Measurements from ENCODE around the gene CCDC12.
A peak's percentile ranks its signal among the peaks of the same experiment; 100 is the strongest.

Gene CCDC12

GRCh38 chr3:46892285-46893145 is 84.0 kb downstream of the CCDC12 start:
- peak; percentile 89 for DNase-seq (ENCODE audit: low spot score)

GRCh38 chr3:46891132-46891531 is 85.4 kb downstream of the CCDC12 start:
- no peak for DNase-seq (ENCODE audit: low spot score)

DNA sequence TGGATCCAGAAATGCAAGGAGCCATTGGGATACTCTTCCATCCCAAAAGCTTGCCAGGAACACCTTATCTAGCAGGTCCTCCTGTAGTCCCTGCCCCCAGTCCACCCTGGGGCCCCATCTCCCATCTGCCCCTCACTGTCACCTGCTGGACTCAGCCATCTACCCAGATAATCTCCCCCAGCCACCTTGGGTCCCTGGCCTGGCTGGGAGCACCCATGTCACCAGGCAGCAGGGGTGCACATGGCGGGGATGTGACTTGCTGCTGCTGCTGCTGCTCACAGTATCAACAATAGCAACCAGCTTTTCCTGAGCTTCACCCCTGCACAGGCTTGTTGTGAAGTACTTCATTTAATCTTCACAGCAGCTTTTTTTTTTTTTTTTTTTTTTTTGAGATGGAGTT is 86.4 kb downstream of the CCDC12 start:
- DNase-seq (ENCODE audit: low spot score) = no peak

DNA sequence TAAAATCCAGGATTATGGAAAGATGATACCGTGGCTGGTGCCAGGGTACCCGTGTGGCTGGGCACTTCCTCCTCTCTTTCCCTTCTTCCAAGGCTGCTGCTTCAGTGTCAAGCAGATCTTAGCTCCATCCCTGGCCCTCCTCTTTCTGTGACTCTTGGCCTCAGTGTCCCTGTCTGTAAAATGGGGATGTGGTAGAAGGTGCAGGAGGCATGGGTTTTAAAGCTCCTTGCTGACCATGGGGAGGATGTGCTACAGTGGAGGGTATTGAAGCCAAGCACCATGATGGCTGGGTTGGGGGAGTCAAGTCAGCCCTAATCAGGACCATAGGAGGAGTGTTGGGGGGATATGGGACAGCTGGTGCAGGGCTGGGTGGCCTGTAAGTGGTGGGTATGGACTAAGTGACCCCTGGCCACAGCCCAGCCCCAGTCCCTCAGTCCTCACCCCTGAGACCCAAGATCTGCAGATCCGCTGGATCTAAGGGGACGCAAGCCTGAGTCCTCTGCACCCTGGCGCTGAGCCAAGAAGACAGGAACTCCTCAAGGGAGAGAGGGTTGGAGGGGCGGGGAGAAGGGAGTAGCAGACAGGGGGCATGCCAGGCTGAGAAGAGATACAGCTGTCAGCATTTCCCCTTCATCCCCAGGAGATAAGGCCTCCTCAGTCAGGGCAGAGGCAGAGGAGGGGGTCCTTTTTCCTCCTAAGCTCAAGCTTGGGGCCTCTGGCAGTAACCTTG is 87.0 kb downstream of the CCDC12 start:
- no peak for DNase-seq (ENCODE audit: low spot score)

GRCh38 chr3:46888705-46889104 is 87.8 kb downstream of the CCDC12 start:
- no peak for DNase-seq (ENCODE audit: low spot score)

- DNase-seq (ENCODE audit: low spot score) = no peak
Measured at GRCh38 chr3:46887980-46888494, 88.5 kb downstream of the CCDC12 start.

DNA sequence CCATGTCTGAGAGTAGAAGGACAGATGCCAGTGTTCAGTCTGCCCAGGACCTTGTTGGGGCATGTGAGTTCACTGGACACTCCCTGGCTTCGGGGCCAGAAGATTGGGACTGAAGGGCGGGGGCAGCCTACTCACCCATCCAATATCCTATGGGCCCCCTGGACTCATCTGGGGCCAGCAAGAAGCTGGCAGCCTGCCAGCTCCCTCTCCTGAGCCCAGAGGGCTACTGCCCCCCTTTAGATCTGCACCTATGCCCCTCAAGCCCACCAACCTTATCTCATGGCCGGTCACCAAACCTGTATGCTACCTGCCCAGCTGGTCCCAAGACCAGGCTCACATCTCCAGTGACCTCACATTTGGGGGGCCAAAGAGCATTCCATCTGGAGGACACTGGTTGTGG is 90.9 kb downstream of the CCDC12 start:
- DNase-seq (ENCODE audit: low spot score) = no peak

DNA sequence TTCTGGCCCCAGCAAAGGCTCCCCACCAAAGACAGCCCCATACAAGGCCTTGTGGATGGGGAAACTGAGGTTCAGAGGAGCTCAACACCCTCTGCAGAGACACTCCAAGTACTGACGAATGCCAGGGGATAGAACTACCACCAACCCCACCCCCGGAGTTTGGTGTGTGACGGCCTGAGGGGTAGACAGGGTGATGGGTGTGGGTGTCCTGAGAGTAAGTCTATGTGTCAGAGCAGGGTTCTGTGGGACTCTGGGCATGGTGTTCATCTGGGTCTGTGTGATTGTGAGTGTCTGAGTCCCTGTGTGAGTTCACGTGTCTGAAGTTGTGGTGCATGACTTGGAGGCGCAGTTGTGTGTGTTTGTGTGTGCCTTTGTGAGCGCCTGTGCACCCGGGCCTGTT is 91.6 kb downstream of the CCDC12 start:
- DNase-seq (ENCODE audit: low spot score) = no peak

DNA sequence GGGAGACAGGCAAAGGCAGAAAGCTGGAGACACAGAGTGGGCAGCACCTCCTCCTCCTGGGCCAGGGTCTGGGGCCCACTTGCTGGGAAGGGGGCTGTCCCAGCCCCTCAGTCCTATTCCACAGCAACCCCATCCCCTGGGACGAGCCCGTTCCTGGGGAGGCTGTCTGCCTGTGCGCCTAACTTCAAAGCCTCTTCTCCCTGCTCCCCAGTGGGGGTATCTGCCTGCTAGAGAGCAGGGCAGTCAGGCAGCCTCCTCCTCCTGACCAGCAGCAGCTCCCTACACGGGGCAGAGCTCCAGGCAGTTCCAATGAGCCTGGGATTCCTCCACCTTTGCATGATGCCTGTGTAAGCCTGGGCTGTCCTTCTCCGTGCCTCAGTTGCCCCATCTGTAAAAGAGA is 92.1 kb downstream of the CCDC12 start:
- DNase-seq (ENCODE audit: low spot score) = no peak

- no peak for DNase-seq (ENCODE audit: low spot score)
Measured at GRCh38 chr3:46883830-46884185, 92.7 kb downstream of the CCDC12 start.

GRCh38 chr3:46883054-46883829 is 93.3 kb downstream of the CCDC12 start:
- peak; percentile 80 for DNase-seq (ENCODE audit: low spot score)

DNA sequence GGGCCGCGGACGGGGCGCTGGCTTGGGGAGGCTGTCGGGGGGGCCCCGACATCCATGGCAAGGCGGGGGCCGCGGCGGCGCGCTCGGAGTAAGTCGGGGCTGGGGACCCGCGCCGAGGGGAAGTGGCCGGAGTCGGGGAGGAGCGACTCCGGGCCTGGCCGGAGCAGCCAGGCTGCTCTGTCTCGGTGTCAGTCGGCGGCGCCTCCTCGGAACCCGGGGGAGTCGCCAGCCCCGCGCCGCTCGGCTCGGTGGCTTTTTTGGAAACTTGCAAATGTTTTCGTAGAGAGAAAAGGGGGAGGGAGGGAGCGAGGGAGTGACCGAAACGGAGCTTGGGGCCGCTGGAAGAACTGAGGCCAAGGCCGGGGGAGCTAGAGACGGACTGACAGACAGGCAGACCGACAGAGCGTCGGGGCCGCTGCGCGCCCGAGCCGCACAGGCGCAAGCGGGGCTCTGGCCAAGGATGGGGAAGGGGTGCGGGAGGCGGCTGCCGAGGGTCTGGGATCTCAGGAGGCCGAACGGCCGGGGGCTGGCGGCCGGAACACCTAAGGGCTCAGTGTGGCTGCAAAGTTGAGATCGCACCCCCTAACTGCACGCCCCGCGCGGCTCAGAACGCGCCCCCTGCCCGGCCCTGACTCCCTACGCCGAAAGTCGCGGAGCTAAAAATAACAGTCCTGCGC is 94.0 kb downstream of the CCDC12 start:
- peak; percentile 45 for DNase-seq (ENCODE audit: low spot score)

- DNase-seq (ENCODE audit: low spot score) = peak; percentile 48
Measured at GRCh38 chr3:46881596-46882376, 94.8 kb downstream of the CCDC12 start.

DNA sequence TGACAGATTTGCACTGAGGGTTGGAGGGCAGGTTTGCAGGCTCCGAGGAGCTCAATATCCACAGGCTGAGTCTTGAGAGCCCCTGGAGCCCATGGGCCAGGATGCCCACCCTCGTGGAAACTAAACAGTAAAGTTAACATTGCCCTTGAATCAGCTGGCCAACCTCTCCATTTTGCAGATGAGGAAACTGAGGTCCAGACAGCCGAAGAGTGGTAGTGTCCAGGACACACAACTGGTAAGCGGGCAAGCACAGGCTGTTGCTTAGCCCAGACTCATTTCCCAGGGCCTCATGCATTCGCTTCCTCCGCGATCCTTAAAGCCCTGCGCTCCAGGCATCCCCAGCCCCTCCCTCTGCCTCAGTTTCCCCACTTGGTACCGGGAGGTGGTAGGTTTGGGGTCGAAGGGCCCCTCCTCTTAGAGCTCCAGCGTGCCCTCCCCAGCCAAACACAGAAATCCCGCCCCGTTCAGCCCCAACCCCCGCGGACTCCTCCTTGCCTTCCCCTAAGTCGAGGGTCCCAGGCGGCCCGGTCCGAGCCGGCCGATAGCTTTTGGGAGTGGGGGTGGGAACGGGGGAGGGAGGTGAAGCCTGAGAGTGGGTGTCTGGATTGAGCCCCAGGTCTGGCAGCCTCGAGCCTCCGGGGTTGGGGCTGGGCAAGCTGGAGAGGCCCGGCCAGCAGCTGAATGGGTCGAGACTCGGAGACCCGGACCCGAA is 95.5 kb downstream of the CCDC12 start:
- no peak for DNase-seq (ENCODE audit: low spot score)

DNA sequence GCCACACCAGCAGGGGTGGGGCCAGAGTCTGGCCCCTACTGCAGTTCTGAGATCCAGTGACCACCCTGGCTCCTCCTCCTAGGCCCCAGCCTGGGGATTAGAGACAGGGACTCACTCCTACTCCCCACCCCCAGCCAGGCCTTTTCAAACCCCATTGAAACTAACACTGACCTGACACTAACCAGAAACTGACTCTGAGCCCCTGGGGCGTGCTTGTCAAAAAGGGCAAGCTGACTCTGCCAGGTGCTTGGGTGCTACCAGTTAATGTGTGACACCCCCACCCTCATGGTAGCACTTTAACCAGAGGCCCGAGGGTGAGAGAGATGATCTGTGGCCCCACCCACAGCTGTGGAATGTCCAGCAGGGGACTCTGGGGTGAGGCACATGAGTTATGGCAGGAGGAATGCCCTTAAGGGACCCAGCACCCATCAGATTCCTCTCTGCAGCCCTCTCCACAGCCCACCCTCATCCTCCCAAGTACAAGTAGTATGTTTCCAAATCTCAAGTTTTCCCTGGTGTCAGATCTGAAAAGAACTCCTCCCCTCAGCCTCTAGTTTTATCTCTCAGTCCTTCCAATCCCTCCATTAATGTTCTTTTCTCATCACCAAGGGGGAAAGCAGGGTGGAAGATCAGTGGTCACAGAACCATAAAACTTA is 97.6 kb downstream of the CCDC12 start:
- DNase-seq (ENCODE audit: low spot score) = no peak

DNA sequence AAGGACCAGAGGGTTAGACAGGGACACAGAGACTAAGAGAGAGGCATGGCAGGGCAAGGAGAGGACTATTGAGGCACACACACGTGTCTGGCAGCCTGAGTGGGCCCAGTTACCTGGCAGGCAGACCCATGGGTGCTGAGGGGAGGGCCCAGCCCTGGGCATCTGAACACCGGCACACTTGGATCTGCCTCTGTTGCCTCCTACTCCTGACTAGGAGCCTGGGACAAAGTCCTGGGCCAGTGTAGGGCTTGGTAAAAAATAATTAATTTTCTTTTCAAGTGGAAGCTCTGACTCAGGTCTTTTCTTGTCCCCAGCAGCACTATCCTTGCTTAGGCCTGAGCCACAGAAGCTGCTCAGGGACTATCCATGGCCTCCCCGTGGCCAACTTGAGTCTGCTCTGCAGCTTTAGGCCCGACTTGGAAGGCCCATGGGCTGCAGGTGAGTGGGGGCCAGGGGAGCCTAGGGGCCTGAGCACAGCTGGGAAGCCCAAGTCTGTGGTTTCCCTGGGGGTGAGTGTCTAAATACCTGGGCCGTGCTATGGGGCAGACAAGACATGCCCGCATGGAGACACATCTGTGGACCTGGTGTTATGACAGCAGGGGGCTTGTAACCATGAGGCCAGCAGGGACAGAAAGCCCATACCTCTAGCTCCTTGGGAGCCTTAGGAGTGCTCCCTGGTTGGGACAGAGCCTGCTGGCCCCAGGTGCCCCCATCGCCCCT is 99.0 kb downstream of the CCDC12 start, which contains the start of gene PTH1R:
PTH1R (plus strand) TSS at position 316 of the 720 bp plus-strand sequence. CDS start 5,839 bp downstream, outside the sequence.
- no peak for DNase-seq (ENCODE audit: low spot score)

GRCh38 chr3:46876313-46877300 is 99.9 kb downstream of the CCDC12 start:
- no peak for DNase-seq (ENCODE audit: low spot score)

GRCh38 chr3:46875560-46875959 is 101.0 kb downstream of the CCDC12 start:
- DNase-seq (ENCODE audit: low spot score) = no peak

Measured in AG08396 (cell line).